Chondrocyte (in vitro differentiated cells): ENCODE results near the gene TOB2. TPM values are rescaled to one million over a fixed set of nuclear protein-coding genes. Genes with fewer than 3 reads are reported as not detected.

Experiments used
- DNase-seq: peaks from one replicate; pipeline ENCODE4 v3.0.0; 2021; ENCODE audit warnings: mixed read lengths, low spot score
- H3K27ac Mint-ChIP-seq: one replicate; pipeline ENCODE4 v1.8.0; 2021; ENCODE audit warnings: mild to moderate bottlenecking, moderate library complexity, mixed read lengths; ENCODE audit not compliant: unreplicated experiment
- H3K27me3 Mint-ChIP-seq: 2 replicates; pipeline ENCODE4 v1.8.0; 2021; ENCODE audit warnings: low read depth, mixed read lengths
- H3K36me3 Mint-ChIP-seq: 2 replicates; pipeline ENCODE4 v1.8.0; 2021; ENCODE audit warnings: low read depth, mixed read lengths
- H3K4me1 Mint-ChIP-seq: 2 replicates; pipeline ENCODE4 v1.8.0; 2021; ENCODE audit warnings: low read depth, mild to moderate bottlenecking, mixed read lengths
- H3K4me3 Mint-ChIP-seq: one replicate; pipeline ENCODE4 v1.8.0; 2021; ENCODE audit warnings: mild to moderate bottlenecking, moderate library complexity, mixed read lengths; ENCODE audit not compliant: unreplicated experiment
- H3K9me3 Mint-ChIP-seq: 2 replicates; pipeline ENCODE4 v1.8.0; 2021; ENCODE audit warnings: low read depth, mixed read lengths
- total RNA-seq: library from RNA; stranded (reverse); gene quantifications from 3 replicates; pipeline ENCODE4 v1.2.1, GENCODE V29; 2021
- TF ChIP-seq, protein P1 (sequence below): fragments of 200-600 bp; sonication (generic); IDR thresholded peaks from 2 replicates; pipeline ENCODE4 v1.5.0; 2021; ENCODE audit warnings: antibody characterized with exemption, mild to moderate bottlenecking, moderate library complexity

TOB2 gene
- total RNA-seq, 1 donor from 2014 or later = 37.7 TPM

DNA sequence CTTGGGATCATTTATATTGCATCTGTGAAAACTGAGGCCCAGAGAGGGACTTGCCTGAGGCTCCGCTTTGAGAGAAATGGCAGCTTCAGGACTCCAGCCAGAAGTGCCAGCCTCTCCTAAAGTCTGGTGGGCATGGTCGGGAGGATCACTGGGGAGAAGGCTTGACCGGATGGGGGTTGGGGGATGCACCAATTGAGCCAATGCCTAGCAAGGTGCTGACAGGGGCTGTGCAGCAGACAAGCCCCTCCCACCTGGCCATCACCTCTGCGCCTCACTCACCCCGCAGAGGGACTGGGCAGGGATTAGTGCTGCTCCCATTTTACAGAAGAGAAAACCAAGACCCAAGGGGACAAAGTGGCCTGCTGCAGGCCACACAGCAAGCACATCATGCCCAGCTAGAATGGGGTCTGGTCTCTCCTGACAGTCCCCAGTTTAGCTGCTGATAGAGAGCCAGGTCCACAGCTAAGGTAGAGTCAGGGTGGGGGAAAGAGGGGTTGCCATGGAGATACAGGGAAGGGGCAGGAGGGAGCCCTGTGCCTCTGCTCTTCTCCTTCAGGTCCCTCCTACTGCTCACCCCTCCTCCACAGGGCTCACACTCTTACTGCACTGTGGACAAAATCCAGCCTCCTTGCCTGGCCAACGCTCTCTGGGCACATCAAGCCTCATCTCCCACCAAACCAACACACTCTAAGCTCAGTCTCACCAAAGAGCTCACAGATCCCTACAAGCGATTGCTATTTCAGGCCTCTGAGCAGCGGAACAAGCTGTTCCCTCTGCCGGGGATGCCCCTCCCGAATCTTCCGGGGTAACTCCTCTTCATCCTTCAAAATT is 35.4 kb downstream of the TOB2 start:
- no peaks in the 10 kb centered on the region for H3K27me3 Mint-ChIP-seq
- H3K36me3 Mint-ChIP-seq = no peaks in the 10 kb centered on the region
- TF ChIP-seq, protein P1, sequence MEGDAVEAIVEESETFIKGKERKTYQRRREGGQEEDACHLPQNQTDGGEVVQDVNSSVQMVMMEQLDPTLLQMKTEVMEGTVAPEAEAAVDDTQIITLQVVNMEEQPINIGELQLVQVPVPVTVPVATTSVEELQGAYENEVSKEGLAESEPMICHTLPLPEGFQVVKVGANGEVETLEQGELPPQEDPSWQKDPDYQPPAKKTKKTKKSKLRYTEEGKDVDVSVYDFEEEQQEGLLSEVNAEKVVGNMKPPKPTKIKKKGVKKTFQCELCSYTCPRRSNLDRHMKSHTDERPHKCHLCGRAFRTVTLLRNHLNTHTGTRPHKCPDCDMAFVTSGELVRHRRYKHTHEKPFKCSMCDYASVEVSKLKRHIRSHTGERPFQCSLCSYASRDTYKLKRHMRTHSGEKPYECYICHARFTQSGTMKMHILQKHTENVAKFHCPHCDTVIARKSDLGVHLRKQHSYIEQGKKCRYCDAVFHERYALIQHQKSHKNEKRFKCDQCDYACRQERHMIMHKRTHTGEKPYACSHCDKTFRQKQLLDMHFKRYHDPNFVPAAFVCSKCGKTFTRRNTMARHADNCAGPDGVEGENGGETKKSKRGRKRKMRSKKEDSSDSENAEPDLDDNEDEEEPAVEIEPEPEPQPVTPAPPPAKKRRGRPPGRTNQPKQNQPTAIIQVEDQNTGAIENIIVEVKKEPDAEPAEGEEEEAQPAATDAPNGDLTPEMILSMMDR = no peak
- H3K4me1 Mint-ChIP-seq = peaks cover 28% of the 10 kb centered on the region
- no peak overlapping the region for H3K4me3 Mint-ChIP-seq
- no peaks in the 10 kb centered on the region for H3K9me3 Mint-ChIP-seq
- H3K27ac Mint-ChIP-seq = peak overlapping the region; percentile 56
- no peak for DNase-seq

DNA sequence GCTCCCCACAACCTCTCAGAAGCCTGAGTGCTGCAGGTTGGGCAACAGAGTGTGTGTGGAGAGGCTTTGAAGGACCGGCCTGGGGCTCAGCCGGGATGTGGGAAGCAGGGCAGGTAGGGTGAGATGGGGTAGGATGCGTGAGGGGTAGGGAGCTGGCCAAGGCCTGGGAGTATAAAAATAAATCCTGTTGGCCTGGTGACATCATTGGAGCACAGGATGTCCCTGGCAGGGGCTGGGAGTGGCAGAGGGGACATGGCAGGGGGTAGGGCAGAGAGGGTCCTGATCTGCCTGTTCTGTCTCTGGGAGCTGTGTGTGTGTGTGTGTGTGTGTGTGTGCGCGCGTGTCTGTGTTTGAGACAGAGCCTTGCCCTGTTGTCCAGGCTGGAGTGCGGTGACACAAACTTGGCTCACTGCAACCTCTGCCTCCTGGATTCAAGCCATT is 36.3 kb downstream of the TOB2 start:
- peak overlapping the region; percentile 49 for H3K27ac Mint-ChIP-seq
- peaks cover 25% of the 10 kb centered on the region for H3K4me1 Mint-ChIP-seq
- TF ChIP-seq, protein P1 = no peak
- no peak overlapping the region for H3K4me3 Mint-ChIP-seq
- no peaks in the 10 kb centered on the region for H3K9me3 Mint-ChIP-seq
- DNase-seq = no peak
- no peaks in the 10 kb centered on the region for H3K36me3 Mint-ChIP-seq
- no peaks in the 10 kb centered on the region for H3K27me3 Mint-ChIP-seq

DNA sequence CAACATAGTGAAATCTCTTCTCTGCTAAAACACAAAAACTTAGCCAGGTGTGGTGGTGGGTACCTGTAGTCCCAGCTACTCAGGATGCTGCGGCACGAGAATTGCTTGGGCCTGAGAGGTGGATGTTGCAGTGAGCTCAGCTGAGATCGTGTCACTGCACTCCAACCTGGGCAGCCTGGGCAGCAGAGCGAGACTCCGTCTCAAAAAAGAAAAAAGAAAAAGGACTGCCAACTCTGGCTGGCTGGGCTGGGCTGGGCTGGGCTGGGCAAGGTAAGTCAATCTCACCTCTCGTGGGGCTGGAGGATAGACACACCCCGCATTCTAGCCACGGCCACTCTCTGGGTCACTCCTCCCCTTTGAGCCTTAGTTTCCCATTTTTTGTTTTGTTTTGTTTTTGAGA is 37.9 kb downstream of the TOB2 start:
- TF ChIP-seq, protein P1 = no peak
- H3K9me3 Mint-ChIP-seq = no peaks in the 10 kb centered on the region
- H3K27me3 Mint-ChIP-seq = no peaks in the 10 kb centered on the region
- no peak for DNase-seq
- H3K27ac Mint-ChIP-seq = no peak overlapping the region
- no peak overlapping the region for H3K4me3 Mint-ChIP-seq
- H3K4me1 Mint-ChIP-seq = peaks cover 18% of the 10 kb centered on the region
- no peaks in the 10 kb centered on the region for H3K36me3 Mint-ChIP-seq

DNA sequence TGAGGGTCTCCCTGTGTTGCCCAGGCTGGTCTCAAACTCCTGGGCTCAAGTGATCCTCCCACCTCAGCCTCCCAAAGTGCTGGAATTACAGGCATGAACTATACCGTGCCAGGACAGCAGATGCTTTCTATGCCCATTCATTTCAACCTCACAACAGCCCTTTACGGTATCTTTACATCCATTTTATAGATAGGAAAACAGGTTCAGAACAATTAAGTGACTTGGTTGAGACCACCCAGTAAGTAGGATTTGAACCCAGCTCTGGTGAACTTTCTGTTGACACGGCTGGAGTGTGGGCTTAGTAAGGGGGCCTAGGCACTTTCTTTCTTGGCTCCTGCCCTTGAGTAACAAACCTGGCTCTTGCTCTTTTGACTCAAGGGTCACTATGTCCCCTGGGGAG is 39.2 kb downstream of the TOB2 start:
- no peak for DNase-seq
- peaks cover 19% of the 10 kb centered on the region for H3K4me1 Mint-ChIP-seq
- H3K27ac Mint-ChIP-seq = no peak overlapping the region
- H3K36me3 Mint-ChIP-seq = no peaks in the 10 kb centered on the region
- TF ChIP-seq, protein P1 = no peak
- no peaks in the 10 kb centered on the region for H3K9me3 Mint-ChIP-seq
- H3K4me3 Mint-ChIP-seq = no peak overlapping the region
- H3K27me3 Mint-ChIP-seq = no peaks in the 10 kb centered on the region

DNA sequence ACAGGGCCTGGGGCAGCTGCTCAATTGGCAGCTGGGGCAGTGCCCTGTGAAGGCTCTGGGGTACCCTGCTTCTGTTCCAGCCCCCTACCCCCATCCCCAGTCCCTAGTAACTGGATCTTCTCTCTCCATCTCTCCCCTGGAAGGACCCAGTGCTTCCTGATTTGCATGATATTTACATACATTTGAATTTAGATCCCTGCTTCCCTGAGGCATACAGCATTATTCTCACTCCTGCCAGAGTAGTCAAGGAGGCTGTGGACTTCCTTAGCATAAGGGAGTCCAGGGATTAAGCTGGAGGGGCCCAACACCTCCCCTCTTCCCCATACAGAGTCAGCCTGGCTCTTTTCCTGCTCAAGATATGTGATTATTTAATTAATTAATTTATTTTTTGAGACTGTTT is 40.2 kb downstream of the TOB2 start:
- H3K27ac Mint-ChIP-seq = no peak overlapping the region
- no peaks in the 10 kb centered on the region for H3K27me3 Mint-ChIP-seq
- H3K9me3 Mint-ChIP-seq = no peaks in the 10 kb centered on the region
- peaks cover 24% of the 10 kb centered on the region for H3K4me1 Mint-ChIP-seq
- TF ChIP-seq, protein P1 = no peak
- no peak overlapping the region for H3K4me3 Mint-ChIP-seq
- DNase-seq = no peak
- no peaks in the 10 kb centered on the region for H3K36me3 Mint-ChIP-seq
